K562 (cell line): ENCODE data around the gene CHD3. TPM values are rescaled to one million over a fixed set of nuclear protein-coding genes. Genes with fewer than 3 reads are reported as not detected.

ENCODE experiments used
- BACH1 ChIP-seq: fragments of 200-800 bp; sonication (Bioruptor generic); IDR thresholded peaks from 2 replicates; pipeline ENCODE4 v1.6.1; 2016; ENCODE audit warnings: missing genetic modification characterization, missing compliant biosample characterization
- CEBPG ChIP-seq, 3 experiments: fragments of 200-800 bp in 1 of 3; sonication (Bioruptor generic) in 1 of 3; sonication (generic) in 1 of 3; formaldehyde crosslinking in 1 of 3; IDR thresholded peaks in 2 of 3; conservative IDR thresholded peaks in 1 of 3; 2 replicates each; pipeline versions ENCODE4 v1.6.1 to v1.8.0; 2016 to 2022; ENCODE audit warnings: missing compliant biosample characterization in 2 of 3, missing genetic modification characterization in 2 of 3, mild to moderate bottlenecking in 1 of 3, missing genetic modification reagents in 1 of 3
- DPF2 ChIP-seq: fragments of 450-650 bp; IDR thresholded peaks from 2 replicates; pipeline ENCODE4 v1.6.1; 2016
- FOXJ2 ChIP-seq: fragments of 200-800 bp; sonication (Bioruptor generic); IDR thresholded peaks from 2 replicates; pipeline ENCODE4 v1.6.1; 2016; ENCODE audit warnings: missing genetic modification characterization, missing compliant biosample characterization
- HDAC2 ChIP-seq: fragments of 450-650 bp; IDR thresholded peaks from 2 replicates; pipeline ENCODE4 v1.6.1; 2016; ENCODE audit warnings: mild to moderate bottlenecking
- MAFK ChIP-seq: IDR thresholded peaks from 2 replicates; pipeline ENCODE4 v1.6.1; 2011; ENCODE audit warnings: low read length, improper control_type of control experiment
- NFE2 ChIP-seq: IDR thresholded peaks from 2 replicates; pipeline ENCODE4 v1.6.1; 2014; ENCODE audit warnings: antibody characterized with exemption, low read depth
- POLR2B ChIP-seq: fragments of 450-650 bp; IDR thresholded peaks from 2 replicates; pipeline ENCODE4 v1.6.1; 2018; ENCODE audit warnings: low read depth; ENCODE audit not compliant: partially characterized antibody
- ZBTB7A ChIP-seq: IDR thresholded peaks from 2 replicates; pipeline ENCODE4 v1.6.1; 2011; ENCODE audit warnings: low read depth, mild to moderate bottlenecking, low read length, moderate library complexity, borderline replicate concordance; ENCODE audit not compliant: control insufficient read depth
- ZNF280A ChIP-seq: fragments of 450-650 bp; IDR thresholded peaks from 2 replicates; pipeline ENCODE4 v1.6.1; 2018; ENCODE audit warnings: mild to moderate bottlenecking, low read depth; ENCODE audit not compliant: partially characterized antibody
- ZNF518B ChIP-seq: fragments of 250-450 bp; sonication (Bioruptor Pico); IDR thresholded peaks from 2 replicates; pipeline ENCODE4 v1.5.0; 2021; ENCODE audit warnings: mild to moderate bottlenecking, moderate library complexity
- polyA plus RNA-seq, 8 experiments: library from polyadenylated mRNA; depleted of rRNA in 4 of 8; stranded (reverse) in 5 of 8; unstranded in 3 of 8; fragments of >200 nt; fragmentation: Nextera tagmentation in 2 of 8; fragmentation: Illumina TruSeq in 1 of 8; extraction: Ambion mirVana in 2 of 8; extraction: Trizol in 1 of 8; gene quantifications; 2 replicates each; pipeline versions ENCODE4 v1.2.1 to v1.2.3, GENCODE V29; 2011 to 2014; ENCODE audit warnings: inconsistent platforms in 1 of 8, missing spikeins in 1 of 8
- total RNA-seq, 7 experiments: library from RNA; depleted of rRNA in 6 of 7; stranded (reverse); fragments of >200 nt in 6 of 7; fragmentation: Illumina TruSeq in 2 of 7; extraction: Trizol in 2 of 7; gene quantifications; 2 replicates each; pipeline versions ENCODE4 v1.2.1 to v1.2.3, GENCODE V29; 2011 to 2021; ENCODE audit warnings: low replicate concordance in 1 of 7
- TF ChIP-seq, protein P1 (sequence below), 2 experiments: fragments of 450-650 bp; IDR thresholded peaks; 2 replicates each; pipeline ENCODE4 v1.6.1; 2016; ENCODE audit warnings: mild to moderate bottlenecking in 2 of 2, borderline replicate concordance in 1 of 2, low read depth in 1 of 2, moderate library complexity in 1 of 2

CHD3 gene
- total and polyA plus RNA-seq, 9 of the 15 experiments (the other 6 are each of a cell fraction or from before 2014, with no cell fraction given) = 0.39 to 38.2 (median 21.2) TPM

GRCh38 chr17:7842380-7843256 lies 46.0 kb upstream of the CHD3 start (continued):
- TF ChIP-seq ZNF280A = no peak
- TF ChIP-seq DPF2 = peak; percentile 71
- 0 out of 2 replicates have a peak, but pooled peaks have one; percentile 51 for TF ChIP-seq BACH1 (tag)
- TF ChIP-seq FOXJ2 (tag) = 0 out of 2 replicates have a peak, but pooled peaks have one; percentile 19
- TF ChIP-seq MAFK = peak; percentile 62; the same call in 1 of the 2 replicates
- no peak for TF ChIP-seq ZNF518B
- TF ChIP-seq, protein P1, sequence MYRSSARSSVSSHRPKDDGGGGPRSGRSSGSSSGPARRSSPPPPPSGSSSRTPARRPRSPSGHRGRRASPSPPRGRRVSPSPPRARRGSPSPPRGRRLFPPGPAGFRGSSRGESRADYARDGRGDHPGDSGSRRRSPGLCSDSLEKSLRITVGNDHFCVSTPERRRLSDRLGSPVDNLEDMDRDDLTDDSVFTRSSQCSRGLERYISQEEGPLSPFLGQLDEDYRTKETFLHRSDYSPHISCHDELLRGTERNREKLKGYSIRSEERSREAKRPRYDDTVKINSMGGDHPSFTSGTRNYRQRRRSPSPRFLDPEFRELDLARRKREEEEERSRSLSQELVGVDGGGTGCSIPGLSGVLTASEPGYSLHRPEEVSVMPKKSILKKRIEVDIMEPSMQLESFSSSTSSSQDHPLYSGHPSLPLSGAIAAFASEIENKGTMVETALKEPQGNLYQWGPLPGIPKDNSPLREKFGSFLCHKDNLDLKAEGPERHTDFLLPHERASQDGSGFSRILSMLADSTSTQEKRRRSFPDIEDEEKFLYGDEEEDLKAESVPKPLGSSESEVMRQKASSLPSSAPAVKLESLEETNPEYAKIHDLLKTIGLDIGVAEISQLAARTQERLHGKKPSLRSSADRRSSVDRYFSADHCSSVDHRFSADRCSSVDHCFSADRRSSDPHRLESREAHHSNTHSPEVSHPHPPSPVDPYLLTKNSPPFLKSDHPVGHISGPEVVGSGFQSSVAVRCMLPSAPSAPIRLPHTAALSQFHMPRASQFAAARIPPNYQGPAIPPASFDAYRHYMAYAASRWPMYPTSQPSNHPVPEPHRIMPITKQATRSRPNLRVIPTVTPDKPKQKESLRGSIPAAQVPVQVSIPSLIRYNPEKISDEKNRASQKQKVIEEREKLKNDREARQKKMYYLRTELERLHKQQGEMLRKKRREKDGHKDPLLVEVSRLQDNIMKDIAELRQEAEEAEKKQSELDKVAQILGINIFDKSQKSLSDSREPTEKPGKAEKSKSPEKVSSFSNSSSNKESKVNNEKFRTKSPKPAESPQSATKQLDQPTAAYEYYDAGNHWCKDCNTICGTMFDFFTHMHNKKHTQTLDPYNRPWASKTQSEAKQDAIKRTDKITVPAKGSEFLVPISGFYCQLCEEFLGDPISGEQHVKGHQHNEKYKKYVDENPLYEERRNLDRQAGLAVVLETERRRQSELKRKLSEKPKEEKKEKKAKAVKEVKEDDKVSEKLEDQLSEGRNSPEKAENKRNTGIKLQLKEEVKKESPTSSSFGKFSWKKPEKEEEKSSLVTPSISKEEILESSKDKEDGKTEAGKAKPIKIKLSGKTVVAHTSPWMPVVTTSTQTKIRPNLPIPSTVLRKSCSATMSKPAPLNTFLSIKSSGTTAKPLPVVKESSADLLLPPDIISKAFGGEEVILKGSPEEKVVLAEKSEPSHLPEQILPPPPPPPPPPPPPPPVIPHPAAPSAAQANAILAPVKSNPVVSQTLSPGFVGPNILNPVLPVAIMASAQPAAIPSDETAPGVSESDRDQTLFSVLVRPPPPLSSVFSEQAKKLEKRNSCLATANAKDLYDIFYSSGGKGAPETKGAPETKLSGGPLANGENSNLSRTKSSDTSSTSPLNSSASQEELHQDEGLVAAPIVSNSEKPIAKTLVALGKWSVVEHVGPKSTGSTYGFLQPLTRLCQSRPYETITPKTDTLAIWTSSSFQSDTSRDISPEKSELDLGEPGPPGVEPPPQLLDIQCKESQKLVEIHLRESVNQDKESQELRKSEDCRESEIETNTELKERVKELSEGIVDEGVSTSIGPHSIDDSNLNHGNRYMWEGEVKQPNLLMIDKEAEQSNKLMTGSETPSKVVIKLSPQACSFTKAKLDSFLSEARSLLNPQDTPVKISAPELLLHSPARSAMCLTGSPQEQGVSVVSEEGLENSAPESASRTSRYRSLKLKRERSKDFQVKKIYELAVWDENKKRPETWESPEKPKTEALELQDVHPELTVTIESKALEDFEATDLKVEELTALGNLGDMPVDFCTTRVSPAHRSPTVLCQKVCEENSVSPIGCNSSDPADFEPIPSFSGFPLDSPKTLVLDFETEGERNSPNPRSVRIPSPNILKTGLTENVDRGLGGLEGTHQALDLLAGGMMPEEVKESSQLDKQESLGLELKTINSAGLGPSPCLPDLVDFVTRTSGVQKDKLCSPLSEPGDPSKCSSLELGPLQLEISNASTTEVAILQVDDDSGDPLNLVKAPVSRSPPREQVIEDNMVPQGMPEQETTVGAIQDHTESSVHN (IDR thresholded peaks at IDR 0.05; ENCODE audit: borderline replicate concordance in 1 of 2, low read depth in 1 of 2) = peak in 1 of 2 experiments; percentile 73; a peak in 2 of 4 replicates
- TF ChIP-seq HDAC2 = peak; percentile 10; the same call in 1 of the 2 replicates
- TF ChIP-seq POLR2B = peak; percentile 26
- peak; percentile 63 for TF ChIP-seq NFE2
- TF ChIP-seq ZBTB7A = peak; percentile 91
- TF ChIP-seq CEBPG (CRISPR knock-in tag; IDR thresholded peaks at IDR 0.05) = peak; percentile 43; the same call in 1 of the 2 replicates
- peak; percentile 48 to 61; a peak in 2 of 4 replicates for TF ChIP-seq CEBPG (tag; conservative IDR thresholded peaks at IDR 0.05 in 1 of 2, IDR thresholded peaks at IDR 0.05 in 1 of 2)
